ENCODE measurements around the gene CHD9.
"Not testable (repeated sequence)": the region's sequence is repeated elsewhere in the genome, so short reads cannot be mapped to it uniquely, and the experiment has no call there.

Gene CHD9, protein sequence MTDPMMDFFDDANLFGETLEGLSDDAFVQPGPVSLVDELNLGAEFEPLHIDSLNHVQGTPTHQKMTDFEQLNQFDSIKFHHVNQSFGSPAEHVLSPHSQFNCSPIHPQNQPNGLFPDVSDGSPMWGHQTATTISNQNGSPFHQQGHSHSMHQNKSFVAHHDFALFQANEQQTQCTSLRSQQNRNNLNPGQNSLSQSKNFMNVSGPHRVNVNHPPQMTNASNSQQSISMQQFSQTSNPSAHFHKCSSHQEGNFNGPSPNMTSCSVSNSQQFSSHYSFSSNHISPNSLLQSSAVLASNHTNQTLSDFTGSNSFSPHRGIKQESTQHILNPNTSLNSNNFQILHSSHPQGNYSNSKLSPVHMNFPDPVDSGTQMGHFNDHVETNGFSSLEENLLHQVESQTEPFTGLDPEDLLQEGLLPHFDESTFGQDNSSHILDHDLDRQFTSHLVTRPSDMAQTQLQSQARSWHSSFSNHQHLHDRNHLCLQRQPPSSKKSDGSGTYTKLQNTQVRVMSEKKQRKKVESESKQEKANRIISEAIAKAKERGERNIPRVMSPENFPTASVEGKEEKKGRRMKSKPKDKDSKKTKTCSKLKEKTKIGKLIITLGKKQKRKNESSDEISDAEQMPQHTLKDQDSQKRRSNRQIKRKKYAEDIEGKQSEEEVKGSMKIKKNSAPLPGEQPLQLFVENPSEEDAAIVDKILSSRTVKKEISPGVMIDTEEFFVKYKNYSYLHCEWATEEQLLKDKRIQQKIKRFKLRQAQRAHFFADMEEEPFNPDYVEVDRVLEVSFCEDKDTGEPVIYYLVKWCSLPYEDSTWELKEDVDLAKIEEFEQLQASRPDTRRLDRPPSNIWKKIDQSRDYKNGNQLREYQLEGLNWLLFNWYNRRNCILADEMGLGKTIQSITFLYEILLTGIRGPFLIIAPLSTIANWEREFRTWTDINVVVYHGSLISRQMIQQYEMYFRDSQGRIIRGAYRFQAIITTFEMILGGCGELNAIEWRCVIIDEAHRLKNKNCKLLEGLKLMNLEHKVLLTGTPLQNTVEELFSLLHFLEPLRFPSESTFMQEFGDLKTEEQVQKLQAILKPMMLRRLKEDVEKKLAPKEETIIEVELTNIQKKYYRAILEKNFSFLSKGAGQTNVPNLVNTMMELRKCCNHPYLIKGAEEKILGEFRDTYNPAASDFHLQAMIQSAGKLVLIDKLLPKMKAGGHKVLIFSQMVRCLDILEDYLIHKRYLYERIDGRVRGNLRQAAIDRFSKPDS (N-terminal part only)

GRCh38 chr16:53054670-53055485, at the start of gene CHD9:
CHD9 (plus strand) TSS chr16:53054991; CDS start chr16:53156090, 101,099 bp downstream.
- peak; percentile 80 to 91 (median 88) for DNase-seq

DNA sequence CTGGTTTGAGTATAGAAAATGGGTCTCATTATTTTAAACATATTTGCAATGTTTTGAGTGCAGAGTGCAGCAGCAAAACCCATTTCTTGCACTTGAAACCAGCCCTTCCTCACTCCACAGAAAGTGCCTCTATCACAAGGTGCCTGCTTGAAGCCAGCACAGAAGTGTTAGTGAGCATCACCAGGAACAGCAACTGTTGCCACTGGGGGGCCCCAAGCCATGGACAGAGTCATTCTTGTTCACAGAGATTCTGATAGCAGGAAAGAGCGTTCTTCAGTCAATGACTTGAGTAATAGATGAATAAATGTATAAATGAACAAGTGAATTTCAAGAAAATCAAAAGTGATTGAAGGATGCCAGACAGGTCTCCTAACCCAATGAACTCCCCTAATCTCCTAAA, 47.7 kb upstream of the CHD9 start:
- DNase-seq: no peak

- no peak for DNase-seq
Observed at GRCh38 chr16:53014287-53014686, 40.5 kb upstream of the CHD9 start.

DNA sequence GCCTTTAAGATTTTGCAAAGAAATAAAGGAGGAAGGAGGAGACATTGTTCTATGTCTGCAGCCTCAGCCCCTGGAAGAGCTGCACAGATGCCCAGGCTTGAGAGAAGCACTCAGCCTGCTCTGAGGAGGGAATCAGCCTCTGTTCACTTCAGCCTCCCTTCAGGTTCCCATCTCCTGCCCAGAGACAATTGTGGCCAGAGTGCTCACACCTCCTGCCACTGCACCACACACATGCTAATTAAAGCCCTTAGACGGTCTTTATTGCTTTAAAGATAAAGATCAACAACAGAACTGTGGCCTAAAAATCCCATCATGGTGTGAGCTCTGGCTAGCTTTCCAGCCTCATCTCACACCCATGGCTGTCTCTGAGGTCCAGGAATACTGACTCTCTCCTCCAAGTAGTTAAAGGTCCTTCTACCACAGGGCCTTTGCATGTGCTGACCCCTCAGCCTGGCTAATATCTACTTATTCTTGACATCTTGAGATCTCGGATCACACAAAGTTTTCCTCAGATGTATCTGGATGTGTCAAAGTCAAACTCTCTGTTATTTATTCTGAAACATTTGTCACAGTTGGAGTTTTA, 35.9 kb upstream of the CHD9 start:
- no peak for DNase-seq

- peak; percentile 22 to 79 (median 34) for DNase-seq
Observed at GRCh38 chr16:53022374-53022773, 32.4 kb upstream of the CHD9 start.

DNA sequence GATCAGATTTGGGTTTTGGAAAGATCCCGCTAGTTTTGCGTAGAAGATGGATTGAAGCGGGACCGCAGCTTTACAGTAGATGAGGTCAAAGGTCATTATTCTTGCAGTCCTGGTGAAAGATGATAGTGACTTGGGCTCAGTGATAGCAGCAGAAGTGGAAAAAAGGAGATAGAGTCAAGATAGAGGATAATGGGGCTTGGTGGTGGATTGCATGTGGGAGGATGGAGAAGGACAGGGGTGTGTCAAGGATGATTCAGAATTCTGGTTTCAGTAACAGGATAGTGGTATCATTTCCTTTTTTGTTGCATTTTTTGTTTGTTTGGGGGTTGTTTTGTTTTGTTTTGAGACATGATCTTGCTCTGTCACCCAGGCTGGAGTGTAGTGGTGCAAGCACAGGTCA, 30.7 kb upstream of the CHD9 start:
- DNase-seq: no peak

DNA sequence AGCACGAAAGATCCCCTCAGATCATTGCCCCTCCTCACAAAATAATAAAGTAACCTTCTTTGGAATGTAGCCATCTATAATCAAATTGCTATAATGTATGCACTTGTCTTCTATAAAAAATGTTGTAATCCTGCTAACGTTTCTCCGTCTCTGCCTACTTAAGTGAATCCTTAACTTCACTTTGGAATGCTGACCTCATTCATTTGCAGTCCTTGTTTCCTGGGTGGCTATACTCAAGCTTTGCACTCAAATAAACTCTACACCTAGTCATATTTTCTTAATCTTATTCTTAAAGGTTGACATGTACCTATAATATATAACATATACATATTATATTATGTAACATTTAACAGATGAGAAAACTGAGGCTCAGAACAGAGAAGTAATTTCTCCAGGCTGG, 24.8 kb upstream of the CHD9 start:
- DNase-seq: no peak

GRCh38 chr16:53031323-53031942, 23.4 kb upstream of the CHD9 start:
- no peak for DNase-seq

- DNase-seq: no peak
Observed at GRCh38 chr16:53034306-53034705, 20.5 kb upstream of the CHD9 start.

GRCh38 chr16:53035176-53035942, 19.4 kb upstream of the CHD9 start:
- DNase-seq: no peak

GRCh38 chr16:53036066-53036465, 18.7 kb upstream of the CHD9 start:
- DNase-seq: no peak

GRCh38 chr16:53036711-53037110, 18.1 kb upstream of the CHD9 start:
- DNase-seq: not testable (repeated sequence)

- DNase-seq: no peak
Observed at GRCh38 chr16:53040788-53041187, 14.0 kb upstream of the CHD9 start.

DNA sequence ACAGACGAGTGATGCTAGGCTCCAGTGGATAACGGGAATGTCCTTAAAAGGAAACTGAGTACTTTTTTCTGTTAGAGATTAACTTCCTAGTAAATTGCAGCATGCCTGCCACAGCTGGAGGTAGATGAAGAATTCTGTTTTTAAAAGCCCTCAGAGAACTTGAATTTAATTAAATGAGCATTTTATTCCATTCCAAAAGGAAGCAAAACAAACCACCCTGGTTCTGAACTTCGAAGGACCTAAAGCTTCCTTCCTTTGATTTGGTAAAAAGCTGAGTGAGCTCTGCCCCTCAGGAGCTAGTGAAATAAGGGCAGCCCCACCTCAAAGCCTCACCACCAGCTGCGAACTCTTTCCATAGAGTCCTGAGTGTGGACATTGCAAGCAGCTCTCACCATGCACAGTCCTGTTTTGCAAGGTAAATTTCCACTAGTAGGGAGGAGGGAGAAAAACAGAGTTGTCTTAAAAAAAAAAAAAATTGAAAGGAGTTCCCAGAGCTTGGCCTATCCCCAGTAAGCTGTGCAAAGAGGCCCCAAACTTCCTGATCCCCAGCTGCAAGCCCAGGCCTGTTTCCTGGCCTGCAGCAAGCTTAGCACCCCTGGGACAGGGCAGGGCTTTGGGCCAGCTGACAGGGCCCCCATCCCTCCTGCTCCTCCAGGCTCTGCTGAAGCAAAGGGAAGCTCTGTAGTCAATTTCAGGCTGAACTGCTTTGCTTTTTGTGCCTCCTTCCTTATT, 13.3 kb upstream of the CHD9 start:
- DNase-seq: no peak

- DNase-seq: no peak
Observed at GRCh38 chr16:53042235-53042701, 12.5 kb upstream of the CHD9 start.

DNA sequence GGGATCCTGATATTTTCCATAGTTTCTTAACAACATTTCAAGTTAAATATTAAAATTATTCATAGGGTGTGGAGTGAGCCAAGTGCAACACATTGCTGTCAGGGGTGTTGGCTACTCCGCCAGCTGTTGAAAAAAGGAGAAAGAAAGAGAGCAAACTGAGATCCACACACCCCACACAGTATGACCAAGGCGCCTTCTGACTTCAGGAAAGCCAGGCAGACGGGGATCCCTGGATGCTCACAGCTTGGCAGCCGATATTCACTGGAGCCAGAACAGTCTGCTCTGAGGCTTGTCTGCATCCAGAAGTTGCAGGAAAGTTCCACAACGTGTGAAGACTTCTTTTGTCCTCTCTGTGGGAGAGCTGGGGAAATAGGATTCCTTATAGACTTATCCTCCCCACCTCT, 11.4 kb upstream of the CHD9 start:
- no peak for DNase-seq

DNA sequence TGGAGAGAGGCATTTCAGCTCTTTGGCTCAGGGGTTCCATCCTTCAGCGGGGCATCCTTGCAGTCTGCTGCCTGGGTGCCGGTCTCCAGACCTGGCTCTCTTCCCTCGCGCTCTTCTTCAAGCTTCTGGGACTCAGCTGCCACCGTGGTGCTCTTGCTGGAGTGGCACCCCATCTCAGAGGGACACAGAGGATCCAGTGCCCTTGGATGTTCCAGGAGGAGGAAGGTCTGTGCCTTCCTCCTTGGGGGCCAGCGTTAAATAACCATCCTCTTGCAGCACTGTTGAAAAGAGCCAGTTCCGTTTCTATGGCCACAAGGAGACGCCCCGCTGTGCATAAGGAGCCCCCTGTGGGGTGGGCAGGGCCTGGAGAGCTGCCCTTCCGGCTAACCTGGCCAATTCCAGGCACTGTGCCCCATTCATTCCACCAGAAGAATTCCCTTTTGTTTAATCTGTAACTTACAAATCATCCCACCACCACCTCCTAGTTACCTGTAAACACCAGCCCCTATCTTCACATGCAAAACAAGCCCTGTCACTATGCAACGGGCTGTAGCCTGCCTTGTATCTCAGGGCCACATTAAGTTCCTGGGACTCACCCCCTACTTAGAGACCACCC, 10.7 kb upstream of the CHD9 start:
- DNase-seq: peak in 2 of 3 experiments; percentile 50 to 66

DNA sequence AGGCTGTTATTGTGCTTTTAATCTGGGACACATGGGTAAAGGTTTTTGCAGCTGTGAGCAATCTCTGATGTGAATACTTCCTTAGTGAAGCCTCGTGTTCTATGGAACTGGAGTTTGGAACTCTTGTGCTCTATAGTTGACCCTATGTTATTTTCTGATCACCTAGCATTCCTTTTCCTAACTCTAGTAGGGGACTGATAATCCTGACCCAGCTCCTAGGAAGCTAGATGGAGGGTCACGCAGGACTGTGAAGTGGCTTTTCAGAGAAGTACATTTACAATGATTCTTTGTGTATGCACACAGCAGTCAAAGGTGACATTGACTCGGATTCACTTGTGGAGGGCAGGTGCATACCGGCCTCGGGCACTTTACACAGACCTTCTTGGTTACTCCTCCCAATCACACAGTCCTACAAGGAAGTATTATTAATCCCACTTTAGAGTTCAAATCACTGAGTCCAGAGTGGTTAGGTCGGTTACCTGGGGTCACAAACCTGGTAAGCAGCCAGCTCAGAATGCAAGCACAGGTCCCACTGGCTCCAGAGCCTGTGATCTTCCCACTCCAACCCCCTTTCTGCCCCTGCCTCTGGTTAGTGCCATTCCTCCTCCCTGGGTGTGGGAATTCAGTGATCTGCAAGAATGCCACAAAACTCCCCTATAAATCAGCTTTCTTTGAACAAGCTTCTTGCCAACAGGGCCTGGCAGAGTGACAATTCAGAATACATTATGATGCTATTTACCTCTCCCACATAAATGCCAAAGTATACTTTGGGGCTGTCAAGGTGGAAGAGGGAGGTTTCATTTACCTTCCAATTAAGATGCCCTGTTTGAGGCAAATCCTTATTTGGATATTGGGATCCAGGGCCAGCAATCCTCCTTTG, 9.2 kb upstream of the CHD9 start:
- DNase-seq: no peak
